ENCODE results near the gene APBA1. TPM values are rescaled to one million over a fixed set of nuclear protein-coding genes. Genes with fewer than 3 reads are reported as not detected.

Gene APBA1
- total RNA-seq, 1 experiment from 2014 or later = not detected

DNA sequence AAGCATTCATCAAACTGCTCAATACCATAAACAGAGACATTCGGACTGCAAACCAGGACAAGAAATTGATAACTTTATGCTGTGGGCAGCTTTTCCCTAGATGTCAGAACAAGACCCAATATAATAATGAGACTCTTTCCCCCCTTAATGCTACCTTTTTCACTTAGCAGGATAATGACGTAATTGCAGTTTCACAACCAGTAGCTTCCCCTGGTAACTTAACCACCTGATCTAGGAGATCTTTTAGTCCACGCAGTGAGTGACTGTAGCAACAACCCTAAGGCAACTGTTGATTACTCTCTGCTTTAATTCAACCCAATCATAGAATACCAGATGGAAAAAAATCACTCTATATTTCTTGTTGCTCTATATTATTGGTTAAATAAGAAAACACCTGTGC lies 56.3 kb downstream of the APBA1 start:
- Histone ChIP-seq H3K4me1 (ENCODE audit: low read length) (no peaks in the 10 kb centered on the region), H3K9me2 (replicated peaks; ENCODE audit: insufficient read depth, low read length) (no peaks in the 10 kb centered on the region), H3K79me2 (ENCODE audit: low read length) (no peaks in the 10 kb centered on the region), H3K9me3 (ENCODE audit: low read length) (no peaks in the 10 kb centered on the region), H3K4me2 (ENCODE audit: low read depth, low read length, poor library complexity, severe bottlenecking) (no peak overlapping the region), H3K36me3 (ENCODE audit: insufficient read depth, low read length) (no peaks in the 10 kb centered on the region), H3K9ac (ENCODE audit: low read length) (no peak overlapping the region), H3K4me3 (ENCODE audit: low read length) (no peak overlapping the region), H3K27me3 (ENCODE audit: low read length) (no peaks in the 10 kb centered on the region), H2AFZ (ENCODE audit: low read length) (no peak overlapping the region), H4K20me1 (ENCODE audit: insufficient read depth, low read depth, low read length) (no peaks in the 10 kb centered on the region), H3K27ac (ENCODE audit: low read length) (no peak overlapping the region)
- DNase-seq = no peak

DNA sequence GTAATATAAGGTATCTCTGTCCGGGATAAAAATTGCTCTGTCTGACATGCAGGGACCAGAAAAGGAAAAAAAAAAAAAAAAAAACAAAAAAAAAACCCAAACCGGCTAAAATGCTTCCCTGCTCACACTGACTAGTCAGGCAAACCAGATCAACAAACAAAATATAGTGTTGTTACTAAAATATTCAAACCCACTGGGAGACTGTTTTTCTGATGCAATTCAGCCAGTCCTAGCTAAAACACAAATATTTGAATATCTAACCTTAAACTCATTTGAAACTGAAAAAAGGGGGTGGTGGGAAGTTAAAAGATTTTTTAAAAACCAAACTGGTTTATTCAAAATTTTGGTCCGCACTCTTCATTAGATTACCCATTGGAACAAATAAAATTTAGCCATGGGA lies 61.0 kb downstream of the APBA1 start:
- Histone ChIP-seq H3K79me2 (ENCODE audit: low read length) (no peaks in the 10 kb centered on the region), H3K4me2 (ENCODE audit: low read depth, low read length, poor library complexity, severe bottlenecking) (no peak overlapping the region), H3K4me3 (ENCODE audit: low read length) (no peak overlapping the region), H3K9me2 (replicated peaks; ENCODE audit: insufficient read depth, low read length) (no peaks in the 10 kb centered on the region), H3K27ac (ENCODE audit: low read length) (no peak overlapping the region), H3K27me3 (ENCODE audit: low read length) (no peaks in the 10 kb centered on the region), H3K9ac (ENCODE audit: low read length) (no peak overlapping the region), H3K9me3 (ENCODE audit: low read length) (no peaks in the 10 kb centered on the region), H2AFZ (ENCODE audit: low read length) (no peak overlapping the region), H4K20me1 (ENCODE audit: insufficient read depth, low read depth, low read length) (no peaks in the 10 kb centered on the region), H3K4me1 (ENCODE audit: low read length) (no peaks in the 10 kb centered on the region), H3K36me3 (ENCODE audit: insufficient read depth, low read length) (no peaks in the 10 kb centered on the region)
- no peak for DNase-seq

DNA sequence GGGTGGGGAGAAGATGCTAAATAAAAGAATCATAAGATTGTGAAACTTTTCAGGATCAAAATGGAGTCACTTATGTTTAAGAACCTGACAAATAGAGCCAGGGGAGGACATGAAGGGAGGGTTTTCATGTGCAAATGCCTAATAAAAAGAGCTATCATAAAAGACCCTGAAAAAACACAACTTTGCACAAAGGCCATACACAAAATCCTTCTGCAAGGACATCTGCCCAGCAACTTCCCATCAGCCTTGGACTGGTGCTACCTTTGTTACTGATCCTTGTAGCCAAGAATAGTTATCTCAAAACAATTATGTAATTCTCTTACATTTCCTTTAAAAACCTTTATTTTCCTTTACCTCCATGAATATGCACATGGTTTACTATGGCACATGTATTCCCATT lies 63.0 kb downstream of the APBA1 start:
- Histone ChIP-seq H3K27ac (ENCODE audit: low read length) (no peak overlapping the region), H3K9me3 (ENCODE audit: low read length) (no peaks in the 10 kb centered on the region)

GRCh38 chr9:69606089-69606488 lies 66.1 kb downstream of the APBA1 start:
- no peaks in the 10 kb centered on the region for H3K36me3 ChIP-seq (ENCODE audit: insufficient read depth, low read length)
- no peak overlapping the region for H3K27ac ChIP-seq (ENCODE audit: low read length)
- H4K20me1 ChIP-seq (ENCODE audit: insufficient read depth, low read depth, low read length) = no peaks in the 10 kb centered on the region
- no peaks in the 10 kb centered on the region for H3K27me3 ChIP-seq (ENCODE audit: low read length)
- H3K4me3 ChIP-seq (ENCODE audit: low read length) = no peak overlapping the region
- no peaks in the 10 kb centered on the region for H3K79me2 ChIP-seq (ENCODE audit: low read length)
- H3K4me1 ChIP-seq (ENCODE audit: low read length) = no peaks in the 10 kb centered on the region
- H3K9me3 ChIP-seq (ENCODE audit: low read length) = no peaks in the 10 kb centered on the region
- no peak overlapping the region for H3K4me2 ChIP-seq (ENCODE audit: low read depth, low read length, poor library complexity, severe bottlenecking)
- H3K9ac ChIP-seq (ENCODE audit: low read length) = no peak overlapping the region
- no peak for DNase-seq
- H2AFZ ChIP-seq (ENCODE audit: low read length) = no peak overlapping the region
- no peaks in the 10 kb centered on the region for H3K9me2 ChIP-seq (replicated peaks; ENCODE audit: insufficient read depth, low read length)

More for the DNA sequence above, 63.0 kb downstream of the APBA1 start:
- Histone ChIP-seq H3K9me2 (replicated peaks; ENCODE audit: insufficient read depth, low read length) (no peaks in the 10 kb centered on the region), H3K27me3 (ENCODE audit: low read length) (no peaks in the 10 kb centered on the region), H3K4me1 (ENCODE audit: low read length) (no peaks in the 10 kb centered on the region), H3K36me3 (ENCODE audit: insufficient read depth, low read length) (no peaks in the 10 kb centered on the region), H2AFZ (ENCODE audit: low read length) (no peak overlapping the region), H3K79me2 (ENCODE audit: low read length) (no peaks in the 10 kb centered on the region), H3K9ac (ENCODE audit: low read length) (no peak overlapping the region), H3K4me2 (ENCODE audit: low read depth, low read length, poor library complexity, severe bottlenecking) (no peak overlapping the region), H4K20me1 (ENCODE audit: insufficient read depth, low read depth, low read length) (no peaks in the 10 kb centered on the region), H3K4me3 (ENCODE audit: low read length) (no peak overlapping the region)
- no peak for DNase-seq

- Histone ChIP-seq H3K36me3 (ENCODE audit: insufficient read depth, low read length) (no peaks in the 10 kb centered on the region), H3K4me1 (ENCODE audit: low read length) (no peaks in the 10 kb centered on the region), H3K27me3 (ENCODE audit: low read length) (no peaks in the 10 kb centered on the region), H3K9me3 (ENCODE audit: low read length) (no peaks in the 10 kb centered on the region), H3K4me2 (ENCODE audit: low read depth, low read length, poor library complexity, severe bottlenecking) (no peak overlapping the region), H3K27ac (ENCODE audit: low read length) (no peak overlapping the region), H3K9me2 (replicated peaks; ENCODE audit: insufficient read depth, low read length) (no peaks in the 10 kb centered on the region), H3K79me2 (ENCODE audit: low read length) (no peaks in the 10 kb centered on the region), H3K4me3 (ENCODE audit: low read length) (no peak overlapping the region), H4K20me1 (ENCODE audit: insufficient read depth, low read depth, low read length) (no peaks in the 10 kb centered on the region), H2AFZ (ENCODE audit: low read length) (no peak overlapping the region), H3K9ac (ENCODE audit: low read length) (no peak overlapping the region)
- DNase-seq = no peak
Observed at GRCh38 chr9:69605406-69605805, 66.8 kb downstream of the APBA1 start.

- DNase-seq = no peak
- Histone ChIP-seq H3K9ac (ENCODE audit: low read length) (no peak overlapping the region), H3K9me3 (ENCODE audit: low read length) (no peaks in the 10 kb centered on the region), H3K9me2 (replicated peaks; ENCODE audit: insufficient read depth, low read length) (no peaks in the 10 kb centered on the region), H2AFZ (ENCODE audit: low read length) (no peak overlapping the region), H3K27ac (ENCODE audit: low read length) (no peak overlapping the region), H4K20me1 (ENCODE audit: insufficient read depth, low read depth, low read length) (no peaks in the 10 kb centered on the region), H3K4me3 (ENCODE audit: low read length) (no peak overlapping the region), H3K27me3 (ENCODE audit: low read length) (no peaks in the 10 kb centered on the region), H3K36me3 (ENCODE audit: insufficient read depth, low read length) (no peaks in the 10 kb centered on the region), H3K4me2 (ENCODE audit: low read depth, low read length, poor library complexity, severe bottlenecking) (no peak overlapping the region), H3K79me2 (ENCODE audit: low read length) (no peaks in the 10 kb centered on the region), H3K4me1 (ENCODE audit: low read length) (no peaks in the 10 kb centered on the region)
Observed at GRCh38 chr9:69604568-69605219, 67.5 kb downstream of the APBA1 start.

DNA sequence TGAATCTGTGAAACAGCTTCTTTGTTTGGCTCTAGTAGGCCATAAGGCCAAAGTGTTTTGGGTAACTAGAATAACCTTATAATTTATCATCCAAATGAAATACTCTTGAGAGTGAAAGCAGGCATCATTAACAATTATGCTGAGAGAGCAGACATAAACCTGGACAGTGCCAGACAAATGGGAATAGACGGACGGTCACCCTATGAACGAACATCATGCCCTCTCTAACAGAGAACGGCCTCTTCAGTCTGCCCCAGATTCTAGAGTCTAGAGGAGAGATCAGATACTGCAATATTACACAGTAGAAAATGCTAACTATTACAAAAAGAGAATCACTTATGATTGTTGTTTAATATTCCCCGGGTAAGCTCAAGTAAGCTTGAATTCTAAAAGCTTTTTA lies 68.5 kb downstream of the APBA1 start:
- DNase-seq = no peak
- Histone ChIP-seq H2AFZ (ENCODE audit: low read length) (no peak overlapping the region), H3K9me3 (ENCODE audit: low read length) (no peaks in the 10 kb centered on the region)

GRCh38 chr9:69602773-69603172 lies 69.4 kb downstream of the APBA1 start:
- no peak overlapping the region for H2AFZ ChIP-seq (ENCODE audit: low read length)
- no peak for DNase-seq
- H3K36me3 ChIP-seq (ENCODE audit: insufficient read depth, low read length) = no peaks in the 10 kb centered on the region
- no peak overlapping the region for H3K4me2 ChIP-seq (ENCODE audit: low read depth, low read length, poor library complexity, severe bottlenecking)
- H3K9me2 ChIP-seq (replicated peaks; ENCODE audit: insufficient read depth, low read length) = no peaks in the 10 kb centered on the region
- no peaks in the 10 kb centered on the region for H3K9me3 ChIP-seq (ENCODE audit: low read length)
- H3K4me3 ChIP-seq (ENCODE audit: low read length) = no peak overlapping the region
- no peaks in the 10 kb centered on the region for H4K20me1 ChIP-seq (ENCODE audit: insufficient read depth, low read depth, low read length)
- H3K4me1 ChIP-seq (ENCODE audit: low read length) = no peaks in the 10 kb centered on the region
- H3K27ac ChIP-seq (ENCODE audit: low read length) = no peak overlapping the region
- no peak overlapping the region for H3K9ac ChIP-seq (ENCODE audit: low read length)
- no peaks in the 10 kb centered on the region for H3K79me2 ChIP-seq (ENCODE audit: low read length)
- H3K27me3 ChIP-seq (ENCODE audit: low read length) = no peaks in the 10 kb centered on the region

More for the DNA sequence above, 68.5 kb downstream of the APBA1 start:
- no peaks in the 10 kb centered on the region for H3K9me2 ChIP-seq (replicated peaks; ENCODE audit: insufficient read depth, low read length)
- H3K27me3 ChIP-seq (ENCODE audit: low read length) = no peaks in the 10 kb centered on the region
- no peaks in the 10 kb centered on the region for H3K4me1 ChIP-seq (ENCODE audit: low read length)
- no peak overlapping the region for H3K27ac ChIP-seq (ENCODE audit: low read length)
- no peaks in the 10 kb centered on the region for H3K79me2 ChIP-seq (ENCODE audit: low read length)
- H3K4me3 ChIP-seq (ENCODE audit: low read length) = no peak overlapping the region
- no peaks in the 10 kb centered on the region for H3K36me3 ChIP-seq (ENCODE audit: insufficient read depth, low read length)
- no peak overlapping the region for H3K4me2 ChIP-seq (ENCODE audit: low read depth, low read length, poor library complexity, severe bottlenecking)
- no peaks in the 10 kb centered on the region for H4K20me1 ChIP-seq (ENCODE audit: insufficient read depth, low read depth, low read length)
- H3K9ac ChIP-seq (ENCODE audit: low read length) = no peak overlapping the region

Measured in Karpas-422 (cell line).